ENCODE results near the gene MEF2A.

- TF ChIP-seq CTCF (IDR thresholded peaks at IDR 0.05; ENCODE audit: low read length) (no peak), EZH2 (IDR thresholded peaks at IDR 0.05; ENCODE audit: borderline replicate concordance, low read length) (no peak)
Observed at GRCh38 chr15:99732124-99732750, 166.5 kb downstream of the MEF2A start.

All from OCI-LY1 (cell line).